IMR-90 (cell line): Measurements from ENCODE around the gene CASP3. TPM values are rescaled to one million over a fixed set of nuclear protein-coding genes. Genes with fewer than 3 reads are reported as not detected.
A peak's percentile ranks its signal among the peaks of the same experiment; 100 is the strongest.

Experiments
- ATAC-seq: fragments of 200-7000 bp; cut with Tn5 transposase; 2 replicates; pipeline ENCODE4 v1.9.1; 2020; ENCODE audit warnings: low read depth, mild to moderate bottlenecking, moderate library complexity
- BruUV-seq: library from RNA; stranded (reverse); fragments of 400-500 nt; replicated peaks from 2 replicates; lab custom pipeline; 2021; lab: Mats Ljungman, UMichigan
- CTCF ChIA-PET: fragments of 300-600 bp; formaldehyde crosslinking; extraction: SDS; loops from one replicate; lab custom pipeline; 2021; ENCODE audit warnings: antibody characterized with exemption; lab: Yijun Ruan, JAX
- POLR2A ChIA-PET: fragments of 300-600 bp; sonication (Branson Sonifier 250); formaldehyde crosslinking; loops from one replicate; lab custom pipeline; 2022; ENCODE audit warnings: antibody characterized with exemption; ENCODE audit not compliant: unreplicated experiment; lab: Charles Lee
- DNase-seq: peaks from one replicate; pipeline ENCODE4 v3.0.0; 2013
- H2AFZ ChIP-seq: replicated peaks from 2 replicates; pipeline ENCODE3; 2013; ENCODE audit warnings: low read length, mild to moderate bottlenecking; ENCODE audit not compliant: poor library complexity
- H2AK5ac ChIP-seq: 2 replicates; pipeline ENCODE4 v1.6.1; 2013; ENCODE audit warnings: low read depth, low read length, inconsistent platforms
- H2AK9ac ChIP-seq: replicated peaks from 2 replicates; pipeline ENCODE3; 2013; ENCODE audit warnings: mild to moderate bottlenecking, low read depth, low read length, moderate library complexity; ENCODE audit not compliant: poor library complexity
- H2BK120ac ChIP-seq: 2 replicates; pipeline ENCODE4 v1.6.1; 2013; ENCODE audit warnings: low read depth, low read length, inconsistent platforms
- H2BK15ac ChIP-seq: 3 replicates; pipeline ENCODE4 v1.6.1; 2013; ENCODE audit warnings: low read depth, low read length, inconsistent platforms
- H2BK20ac ChIP-seq: 2 replicates; pipeline ENCODE4 v1.6.1; 2013; ENCODE audit warnings: low read depth, mild to moderate bottlenecking, inconsistent platforms, low read length, moderate library complexity
- H2BK5ac ChIP-seq: 2 replicates; pipeline ENCODE4 v1.6.1; 2013; ENCODE audit warnings: mild to moderate bottlenecking, low read depth, low read length, inconsistent platforms; ENCODE audit not compliant: poor library complexity, severe bottlenecking
- H3K14ac ChIP-seq: replicated peaks from 2 replicates; pipeline ENCODE4 v1.6.1; 2013; ENCODE audit warnings: low read depth, low read length, inconsistent platforms
- H3K18ac ChIP-seq: 2 replicates; pipeline ENCODE4 v1.6.1; 2013; ENCODE audit warnings: low read depth, low read length, control low read depth
- H3K23ac ChIP-seq: 2 replicates; pipeline ENCODE4 v1.6.1; 2013; ENCODE audit warnings: low read depth, low read length, inconsistent platforms
- H3K27ac ChIP-seq: 2 replicates; pipeline ENCODE4 v1.5.1; 2013; ENCODE audit warnings: mild to moderate bottlenecking, control low read depth, low read length; ENCODE audit not compliant: insufficient read depth
- H3K27me3 ChIP-seq: 2 replicates; pipeline ENCODE4 v1.6.1; 2013; ENCODE audit warnings: low read length; ENCODE audit not compliant: control insufficient read depth, insufficient read depth
- H3K36me3 ChIP-seq: 2 replicates; pipeline ENCODE4 v1.6.1; 2013; ENCODE audit warnings: low read length, mixed read lengths; ENCODE audit not compliant: control insufficient read depth, insufficient read depth
- H3K4ac ChIP-seq: 2 replicates; pipeline ENCODE4 v1.6.1; 2013; ENCODE audit warnings: low read depth, low read length, inconsistent platforms
- H3K4me1 ChIP-seq: 2 replicates; pipeline ENCODE4 v1.6.1; 2013; ENCODE audit warnings: low read length, mixed read lengths; ENCODE audit not compliant: control insufficient read depth, insufficient read depth
- H3K4me2 ChIP-seq: 2 replicates; pipeline ENCODE4 v1.6.1; 2013; ENCODE audit warnings: low read depth, mild to moderate bottlenecking, control low read depth, low read length, moderate library complexity
- H3K4me3 ChIP-seq: 2 replicates; pipeline ENCODE4 v1.5.1; 2013; ENCODE audit warnings: low read depth, mild to moderate bottlenecking, control low read depth, low read length, moderate library complexity; ENCODE audit not compliant: insufficient read depth
- H3K56ac ChIP-seq: 2 replicates; pipeline ENCODE4 v1.6.1; 2013; ENCODE audit warnings: low read length, inconsistent platforms; ENCODE audit not compliant: insufficient read depth; ENCODE audit errors: extremely low read depth
- H3K79me1 ChIP-seq, 2 experiments: 2 replicates each; pipeline ENCODE4 v1.6.1; 2013; ENCODE audit warnings: low read length in 2 of 2, inconsistent platforms in 1 of 2, low read depth in 1 of 2
- H3K9ac ChIP-seq: 2 replicates; pipeline ENCODE4 v1.6.1; 2013; ENCODE audit warnings: low read depth, low read length, control low read depth
- H3K9me1 ChIP-seq: 2 replicates; pipeline ENCODE4 v1.6.1; 2013; ENCODE audit warnings: low read length, inconsistent platforms; ENCODE audit not compliant: insufficient read depth
- H3K9me3 ChIP-seq: 2 replicates; pipeline ENCODE4 v1.6.1; 2013; ENCODE audit warnings: low read length; ENCODE audit not compliant: control insufficient read depth, insufficient read depth
- H4K20me1 ChIP-seq: 2 replicates; pipeline ENCODE4 v1.6.1; 2013; ENCODE audit warnings: low read length, inconsistent platforms; ENCODE audit not compliant: insufficient read depth
- H4K5ac ChIP-seq: 2 replicates; pipeline ENCODE4 v1.6.1; 2013; ENCODE audit warnings: mild to moderate bottlenecking, low read depth, low read length, control low read depth
- H4K8ac ChIP-seq, 2 experiments: 2 replicates each; pipeline ENCODE4 v1.6.1; 2013; ENCODE audit warnings: low read depth in 2 of 2, low read length in 2 of 2, control low read depth in 1 of 2, inconsistent platforms in 1 of 2
- H4K91ac ChIP-seq: 2 replicates; pipeline ENCODE4 v1.6.1; 2013; ENCODE audit warnings: low read depth, low read length, inconsistent platforms; ENCODE audit not compliant: insufficient read depth
- BHLHE40 ChIP-seq: fragments of 150-350 bp; IDR thresholded peaks from 2 replicates; pipeline ENCODE4 v1.6.1; 2016; ENCODE audit warnings: mild to moderate bottlenecking, low read depth, low read length
- CEBPB ChIP-seq: IDR thresholded peaks from 2 replicates; pipeline ENCODE4 v1.6.1; 2012; ENCODE audit warnings: low read depth, low read length, improper control_type of control experiment
- CHD1 ChIP-seq: IDR thresholded peaks from 2 replicates; pipeline ENCODE4 v1.6.1; 2012; ENCODE audit warnings: low read depth, low read length, improper control_type of control experiment
- MAFK ChIP-seq: IDR thresholded peaks from 2 replicates; pipeline ENCODE4 v1.6.1; 2012; ENCODE audit warnings: low read depth, low read length, improper control_type of control experiment
- POLR2A ChIP-seq: IDR thresholded peaks from 2 replicates; pipeline ENCODE4 v1.6.1; 2012; ENCODE audit warnings: mild to moderate bottlenecking, low read depth, low read length
- RFX5 ChIP-seq: IDR thresholded peaks from 2 replicates; pipeline ENCODE4 v1.8.0; 2012; ENCODE audit warnings: low read depth, mild to moderate bottlenecking, low read length, moderate library complexity
- WGBS, 2 experiments: methylation state at CpG; one replicate each; pipeline versions ENCODE4 v1.1.5 to v1.1.7; 2013; ENCODE audit warnings: missing lambda C conversion rate in 2 of 2; ENCODE audit not compliant: insufficient read length in 1 of 2; ENCODE audit errors: extremely low coverage in 2 of 2; 5-methylcytosine and 5-hydroxymethylcytosine counted together
- dilution Hi-C: fragments of 300-500 bp; cut with HindIII; formaldehyde crosslinking; loops from one replicate; pipeline ENCODE4 v1.14.3; 2018; ENCODE audit warnings: low sequenced_read_pairs; ENCODE audit not compliant: unreplicated experiment
- in situ Hi-C: fragments of 300-500 bp; cut with MboI; formaldehyde crosslinking; loops from 3 replicates; pipeline ENCODE4 v1.14.3; 2019; ENCODE audit warnings: low sequenced_read_pairs, inconsistent platforms, mixed read lengths
- intact Hi-C: fragments of 100-400 bp; cut with micrococcal nuclease; formaldehyde crosslinking; loops from 2 replicates; pipeline ENCODE4 v1.10.0; 2022
- polyA plus RNA-seq, 3 experiments: library from polyadenylated mRNA; depleted of rRNA; stranded (reverse); fragments of >200 nt; gene quantifications; 2 replicates each; pipeline ENCODE4 v1.2.3, GENCODE V29; 2012; ENCODE audit warnings: low replicate concordance in 1 of 3
- total RNA-seq: library from RNA; depleted of rRNA; stranded (reverse); fragments of >200 nt; gene quantifications from 2 replicates; pipeline ENCODE4 v1.2.3, GENCODE V29; 2012
- TF ChIP-seq, protein P1 (sequence below): fragments of 150-350 bp; IDR thresholded peaks from 2 replicates; pipeline ENCODE4 v1.6.1; 2016; ENCODE audit warnings: low read depth, mild to moderate bottlenecking, low read length, moderate library complexity, borderline replicate concordance

Gene CASP3
- total and polyA plus RNA-seq, 2 of the 4 experiments (the other 2 are of a cell fraction): 26.7 to 27.4 TPM

DNA sequence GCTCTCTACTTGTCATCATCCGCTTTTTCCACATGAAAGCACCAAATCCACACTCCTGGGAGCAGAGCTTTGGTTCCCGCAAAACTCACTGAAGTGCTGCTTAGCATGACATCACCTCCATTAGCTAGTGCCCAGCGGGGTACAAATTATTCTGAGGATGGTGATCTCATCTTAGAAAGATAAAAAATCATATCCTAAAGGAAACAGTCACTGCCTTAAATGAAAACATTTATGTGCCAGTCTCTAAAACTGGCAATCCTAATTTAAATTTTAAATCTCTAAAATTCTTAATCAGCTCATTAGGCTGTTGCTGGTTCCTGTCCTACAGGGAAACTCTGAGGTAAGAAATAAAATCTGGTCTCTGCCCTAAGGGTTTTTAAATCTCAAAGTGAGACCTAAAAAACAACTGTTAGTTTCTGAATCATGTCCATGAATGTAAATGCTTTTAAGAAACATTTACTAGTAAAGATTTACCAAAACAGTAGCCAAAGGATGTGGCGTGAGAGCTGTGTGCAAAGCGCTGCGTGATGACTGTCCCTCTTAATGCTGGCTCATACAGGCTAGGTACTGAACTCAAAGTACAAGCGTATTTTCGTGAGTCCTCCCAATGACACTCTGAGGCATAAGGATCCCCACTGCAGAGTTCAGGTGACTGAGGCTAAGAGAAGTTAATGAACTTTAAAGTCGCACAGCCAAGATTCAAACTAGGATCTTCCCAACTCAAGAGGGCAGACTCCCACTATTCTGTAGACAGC, 4.5 kb downstream of the CASP3 start:
- ATAC-seq (no peak), DNase-seq (peak; percentile 40)
- H4K5ac ChIP-seq: no peak overlapping the region
- H2BK20ac ChIP-seq: no peak overlapping the region
- no peak overlapping the region for H2BK5ac ChIP-seq
- no peak overlapping the region for H2AK5ac ChIP-seq
- peaks cover 5% of the 10 kb centered on the region; the same call in 1 of the 2 replicates for H3K4me1 ChIP-seq
- H2AFZ ChIP-seq: no peak overlapping the region
- H4K91ac ChIP-seq: no peak overlapping the region
- dilution Hi-C loops (no loop called here), intact Hi-C loops (loop anchor here (5.0 to 10.0 kb wide), 3 partner anchors 103 to 260 kb away; partner anchors contain the start of gene IRF2), in situ Hi-C loops (no loop called here)
- no peak overlapping the region for H3K56ac ChIP-seq
- H3K4me2 ChIP-seq: no peak overlapping the region
- WGBS, 2 experiments: 90% methylated on average over 2 of the region's 9 CpGs; no CpG with 5 or more reads in 1 of the 2 experiments
- no peak overlapping the region for H2BK120ac ChIP-seq
- H3K9me1 ChIP-seq: peaks cover 5% of the 10 kb centered on the region; the same call in 1 of the 2 replicates
- no peak overlapping the region; the same call in 1 of the 2 replicates for H3K14ac ChIP-seq
- peaks cover 3% of the 10 kb centered on the region for H3K36me3 ChIP-seq
- H2BK15ac ChIP-seq: no peak overlapping the region
- H3K23ac ChIP-seq: no peak overlapping the region
- H2AK9ac ChIP-seq: peak overlapping the region; percentile 3
- H3K9me3 ChIP-seq: no peaks in the 10 kb centered on the region
- H3K4ac ChIP-seq: no peak overlapping the region
- no peaks in the 10 kb centered on the region for H3K27me3 ChIP-seq
- no peak overlapping the region for H3K18ac ChIP-seq
- no peak overlapping the region for H3K27ac ChIP-seq
- TF ChIP-seq CHD1: no peak
- TF ChIP-seq BHLHE40: no peak
- TF ChIP-seq CEBPB: no peak
- TF ChIP-seq RFX5: no peak
- TF ChIP-seq, protein P1, sequence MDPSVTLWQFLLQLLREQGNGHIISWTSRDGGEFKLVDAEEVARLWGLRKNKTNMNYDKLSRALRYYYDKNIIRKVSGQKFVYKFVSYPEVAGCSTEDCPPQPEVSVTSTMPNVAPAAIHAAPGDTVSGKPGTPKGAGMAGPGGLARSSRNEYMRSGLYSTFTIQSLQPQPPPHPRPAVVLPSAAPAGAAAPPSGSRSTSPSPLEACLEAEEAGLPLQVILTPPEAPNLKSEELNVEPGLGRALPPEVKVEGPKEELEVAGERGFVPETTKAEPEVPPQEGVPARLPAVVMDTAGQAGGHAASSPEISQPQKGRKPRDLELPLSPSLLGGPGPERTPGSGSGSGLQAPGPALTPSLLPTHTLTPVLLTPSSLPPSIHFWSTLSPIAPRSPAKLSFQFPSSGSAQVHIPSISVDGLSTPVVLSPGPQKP: no peak
- TF ChIP-seq MAFK: no peak
- TF ChIP-seq POLR2A: no peak
- H4K8ac ChIP-seq: no peak overlapping the region
- H3K79me1 ChIP-seq: peaks cover 35 to 52% of the 10 kb centered on the region in 2 experiments
- H3K9ac ChIP-seq: no peak overlapping the region
- CTCF ChIA-PET: no interaction called here
- POLR2A ChIA-PET: no interaction called here
- no peak overlapping the region for H3K4me3 ChIP-seq
- BruUV-seq: no TSS peak
- H4K20me1 ChIP-seq: peaks cover 23% of the 10 kb centered on the region; the same call in 1 of the 2 replicates
